HG02870 (cell line): ENCODE data around the gene TOP2B.

Source experiments
- ATAC-seq: cut with Tn5 transposase; IDR thresholded peaks from one replicate; pipeline ENCODE4 v1.9.1; 2021; ENCODE audit warnings: mild to moderate bottlenecking, moderate library complexity; ENCODE audit not compliant: unreplicated experiment

The TOP2B gene

DNA sequence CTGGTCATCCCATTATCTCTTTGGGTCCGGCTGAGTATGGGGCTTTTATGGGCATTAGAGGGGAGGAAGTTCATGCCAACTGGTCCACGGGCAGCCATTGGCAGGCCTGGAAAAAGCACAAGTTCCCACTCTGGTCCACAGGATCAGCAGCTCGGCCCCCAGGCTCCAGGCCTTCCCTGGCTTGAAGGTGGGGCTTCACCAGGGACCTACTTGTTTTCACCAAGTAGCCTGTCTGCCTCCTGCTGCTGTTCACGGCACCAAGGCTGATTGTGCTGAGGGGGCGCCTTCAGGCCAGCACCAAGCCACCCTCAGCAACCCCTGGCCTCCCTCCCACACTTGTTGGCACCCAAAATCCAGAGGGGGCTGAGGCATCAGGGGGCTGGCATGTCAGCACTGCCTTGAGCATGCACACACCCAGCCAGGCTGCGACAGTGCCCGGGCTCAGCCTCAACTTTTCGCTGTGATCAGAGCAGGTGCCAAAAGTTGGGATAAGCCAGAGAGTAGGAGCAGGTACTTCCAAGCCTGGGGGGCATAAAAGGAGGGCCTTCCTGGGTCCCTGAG is 9.1 kb upstream of the TOP2B start:
- no peak for ATAC-seq

DNA sequence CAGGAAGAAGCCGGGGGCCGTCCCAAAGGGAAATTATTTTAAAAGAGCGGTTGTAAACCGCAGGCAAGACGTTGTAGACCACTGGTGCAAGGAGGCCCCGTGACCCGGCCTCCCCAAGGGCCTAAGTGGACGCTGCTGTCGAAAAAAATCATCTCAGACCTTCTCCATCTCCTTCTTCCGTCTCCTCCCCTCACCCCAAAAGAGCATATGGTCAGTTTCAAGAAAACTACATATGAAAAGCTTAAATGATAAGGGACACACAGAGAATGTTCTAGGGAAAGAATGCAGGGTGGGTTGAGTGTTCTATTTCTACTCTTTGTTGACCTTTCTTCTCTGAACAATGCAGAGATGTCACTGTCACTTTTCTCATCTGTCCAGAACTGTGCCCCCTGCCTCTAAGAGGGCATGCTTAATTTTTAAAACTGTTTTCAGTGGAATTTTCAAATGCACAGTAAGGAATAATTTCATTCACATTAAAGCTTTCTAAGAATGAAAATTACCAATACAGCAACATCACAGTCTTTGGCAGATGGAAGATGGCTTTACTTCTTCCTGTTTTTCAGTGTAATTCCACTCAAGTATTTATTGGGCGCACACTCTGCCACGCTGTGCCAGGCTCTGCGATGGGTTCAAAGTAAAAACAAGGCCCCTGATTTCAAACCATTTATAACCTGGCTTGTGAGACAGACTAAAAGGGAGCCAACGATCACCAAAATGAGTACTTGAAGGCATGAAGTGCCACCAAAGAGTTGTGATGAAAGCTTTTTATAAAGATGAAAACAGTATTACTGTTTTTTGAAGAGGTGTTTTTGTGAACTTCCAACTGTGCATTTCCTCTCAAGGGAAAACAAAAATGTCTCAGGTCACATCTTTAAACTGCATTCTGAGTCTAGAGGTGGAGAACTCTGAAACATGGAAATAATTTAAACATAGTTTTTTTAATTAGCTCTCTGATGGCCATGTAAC is 891 bp upstream of the TOP2B start:
- ATAC-seq, result peak; percentile 24

DNA sequence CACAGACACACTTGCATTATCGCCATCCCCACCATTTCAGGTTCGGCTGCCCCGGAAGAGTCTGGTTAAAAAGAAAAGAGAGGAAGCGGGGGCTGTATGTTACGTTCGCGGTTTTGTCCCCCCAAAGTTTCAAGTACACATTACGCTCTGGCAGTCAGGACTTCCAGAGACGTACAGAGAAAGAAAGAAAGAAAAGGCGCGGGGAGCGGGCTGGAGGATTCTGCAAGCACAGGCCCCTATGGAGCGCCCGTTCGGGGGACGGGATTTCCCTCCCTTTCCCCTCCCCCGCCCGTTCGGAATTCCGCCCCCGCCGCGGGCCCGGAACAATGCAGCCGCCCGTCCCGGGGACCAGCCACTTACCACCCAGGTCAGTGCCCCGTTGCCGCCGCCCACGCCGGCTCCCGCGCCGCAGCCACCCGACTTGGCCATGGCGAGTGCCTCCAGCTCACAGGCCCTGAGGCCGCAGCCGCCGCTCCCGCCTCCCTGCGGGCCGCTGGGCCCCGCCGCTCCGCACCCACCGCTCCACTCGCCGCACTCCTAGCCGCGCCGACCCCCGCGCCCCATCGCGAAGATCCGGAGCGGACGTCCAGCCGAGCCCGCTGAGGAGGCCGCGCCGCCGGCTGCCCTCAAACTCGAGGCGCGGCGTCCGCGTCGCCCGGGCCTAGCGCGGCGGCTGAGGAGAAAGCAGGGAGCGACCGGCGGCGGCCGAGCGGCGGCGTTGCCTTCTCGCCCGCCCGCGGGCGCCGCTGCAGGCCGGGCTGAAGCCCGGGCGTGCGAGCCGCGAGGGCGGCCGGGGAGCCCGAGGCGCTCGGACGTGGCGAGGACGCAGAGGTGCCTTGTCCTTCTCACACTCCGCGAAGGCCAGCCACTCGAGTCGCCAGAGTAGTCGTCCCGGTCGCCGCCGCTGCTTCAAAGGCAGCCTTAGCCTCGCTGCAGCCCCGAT is 567 bp downstream of the TOP2B start:
- ATAC-seq, result peak; percentile 30

DNA sequence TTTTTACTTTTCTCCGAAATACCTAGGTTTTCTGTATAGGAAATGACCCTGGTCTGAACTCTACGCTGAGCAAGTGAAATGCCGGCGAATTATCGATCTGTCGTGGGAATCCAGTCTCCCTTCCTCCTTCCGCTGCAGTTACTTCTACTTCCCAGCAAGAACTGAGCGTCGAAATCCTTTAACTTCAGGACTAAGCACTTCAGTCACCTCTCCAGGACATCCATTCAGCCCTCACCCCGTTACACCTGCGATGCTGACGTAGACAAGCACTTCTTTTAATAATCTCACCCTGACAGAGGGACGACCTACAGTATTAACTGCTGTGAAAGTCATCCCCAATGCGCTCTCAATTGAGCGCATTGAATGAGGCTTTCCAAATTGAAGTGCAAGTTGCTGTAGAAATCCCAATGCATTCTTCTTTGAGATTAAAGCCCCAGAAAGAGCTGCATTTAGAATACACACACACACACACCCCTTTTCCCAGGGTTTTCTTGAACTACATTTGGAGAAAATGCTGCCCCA is 1.3 kb downstream of the TOP2B start:
- ATAC-seq, result peak; percentile 12

DNA sequence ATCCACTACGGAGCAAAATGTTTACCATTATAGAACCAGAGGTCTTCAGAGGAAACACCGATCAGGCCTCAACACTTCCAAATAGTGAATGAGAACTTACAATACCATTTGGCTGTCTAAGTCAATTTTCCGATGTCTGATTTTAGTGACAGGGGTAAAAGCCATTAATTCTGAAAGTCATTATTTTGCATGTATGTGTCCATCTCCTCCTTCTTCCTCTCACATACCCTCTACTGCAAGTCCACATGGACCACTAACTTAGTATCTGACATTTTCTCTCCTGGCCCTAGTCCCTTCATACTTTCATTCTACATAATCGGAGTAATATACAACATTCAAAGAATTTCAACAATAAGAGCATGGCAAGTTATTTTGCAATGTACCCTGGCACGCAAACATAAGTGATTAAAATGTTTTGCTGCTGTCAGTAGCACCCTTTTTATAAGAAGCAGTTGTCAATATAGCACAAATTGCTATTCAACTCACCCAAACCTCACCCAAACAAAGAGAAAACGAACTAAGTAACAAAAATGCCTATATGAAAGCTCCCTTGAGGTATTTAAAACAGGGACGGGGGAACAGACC is 1.9 kb downstream of the TOP2B start:
- no peak for ATAC-seq

DNA sequence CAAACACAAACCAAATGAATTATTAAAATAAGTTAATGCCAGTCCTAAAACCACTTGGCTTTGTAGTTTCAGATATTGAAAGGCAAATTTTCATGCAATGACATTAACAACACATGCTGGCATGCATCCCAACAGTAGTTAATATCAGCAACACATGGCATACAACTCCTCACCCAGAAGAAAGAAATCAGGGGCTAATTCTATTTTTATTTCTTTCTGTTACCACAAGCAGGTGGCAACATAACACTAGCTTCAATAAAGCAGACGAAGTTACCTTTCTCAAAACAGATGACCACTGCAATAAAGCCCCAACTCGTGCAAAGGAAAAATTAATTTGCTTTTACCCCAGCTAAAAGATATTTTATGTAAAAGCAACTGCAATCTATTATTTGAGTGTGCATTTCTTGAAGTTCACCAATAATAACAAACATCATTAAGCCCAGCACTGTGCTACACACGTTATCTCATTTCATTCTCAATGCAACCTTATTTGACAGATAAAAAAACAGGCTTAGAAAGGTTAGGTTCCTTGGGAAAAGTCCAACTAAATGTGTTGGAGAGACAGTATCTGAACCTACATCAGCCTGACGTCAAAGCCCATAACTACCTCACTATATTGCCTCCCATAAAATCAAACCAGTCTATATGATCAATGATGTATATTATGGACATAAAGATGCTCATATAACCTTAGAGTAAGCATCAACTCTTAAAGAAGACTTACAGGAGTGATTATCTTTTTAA is 2.8 kb downstream of the TOP2B start:
- ATAC-seq, result no peak

DNA sequence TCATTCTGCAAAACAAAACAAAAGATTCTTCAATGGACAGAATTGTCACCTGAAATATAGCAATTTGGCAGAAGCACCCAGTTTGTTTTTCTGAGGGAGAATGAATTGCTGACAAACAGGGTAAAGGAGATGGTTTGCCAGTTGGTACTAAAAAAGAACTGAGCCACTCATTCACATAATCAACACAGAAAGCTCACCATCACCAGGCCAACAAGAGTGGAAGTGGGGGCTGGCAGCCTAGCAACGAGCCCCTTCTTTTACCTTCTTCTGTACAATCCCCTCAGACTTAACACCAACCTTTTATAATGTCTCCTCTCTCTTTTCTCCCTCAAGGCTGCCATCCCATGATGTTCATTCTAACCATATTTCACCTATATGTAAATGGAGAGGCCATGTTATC is 5.9 kb downstream of the TOP2B start:
- ATAC-seq, result no peak

DNA sequence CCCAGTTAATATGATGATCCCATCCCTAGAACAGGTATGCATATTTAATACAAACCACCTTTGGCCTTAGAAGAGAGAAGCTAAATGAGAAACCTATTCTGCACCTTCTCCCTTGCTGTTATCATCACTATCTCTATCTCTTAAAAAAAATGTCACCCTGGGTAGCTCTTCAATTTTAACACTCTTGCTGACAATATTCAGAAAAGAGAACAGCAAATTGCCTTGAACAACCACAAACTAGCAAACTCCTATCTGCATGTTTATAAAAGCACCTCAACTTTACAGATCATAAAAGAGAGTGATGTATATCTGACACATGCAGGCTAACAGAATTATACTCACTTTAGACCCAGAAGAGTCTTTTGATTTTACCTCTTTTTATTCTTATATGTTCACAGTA is 7.4 kb downstream of the TOP2B start:
- no peak for ATAC-seq

DNA sequence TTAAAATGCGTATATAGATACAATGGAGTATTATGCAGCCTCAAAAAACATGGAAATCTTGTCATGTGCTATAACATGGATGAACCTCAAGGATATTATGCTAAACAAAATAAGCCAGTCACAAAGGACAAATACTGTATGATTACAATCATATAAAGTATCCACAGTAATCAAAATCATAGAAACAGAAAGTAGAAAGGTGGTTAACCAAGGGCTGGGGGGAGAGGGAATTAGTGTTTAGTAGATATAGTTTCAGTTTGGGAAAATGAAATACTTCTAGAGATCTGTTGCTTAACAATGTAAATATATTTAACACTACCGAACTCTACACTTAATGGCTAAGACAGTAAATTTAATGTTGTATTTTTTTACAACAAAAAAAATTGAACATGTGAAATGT is 9.0 kb downstream of the TOP2B start:
- no peak for ATAC-seq

DNA sequence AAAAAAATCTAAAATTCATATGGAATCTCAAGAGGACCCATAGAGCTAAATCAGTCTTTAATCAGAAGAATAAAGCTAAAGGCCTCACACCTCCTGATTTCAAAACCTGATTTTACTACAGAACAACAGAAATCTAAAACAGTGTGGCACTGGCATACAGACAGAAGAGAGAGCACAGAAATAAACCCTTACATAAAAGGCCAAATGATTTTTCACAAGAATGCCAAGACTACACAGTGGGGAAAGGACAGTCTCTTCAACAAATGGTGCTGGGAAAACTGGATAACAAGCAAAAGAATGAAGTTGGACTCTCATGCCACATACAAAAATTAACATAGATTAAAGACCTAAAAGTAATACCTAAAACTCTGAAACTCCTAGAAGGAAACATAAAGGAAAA is 10.1 kb downstream of the TOP2B start:
- no peak for ATAC-seq

DNA sequence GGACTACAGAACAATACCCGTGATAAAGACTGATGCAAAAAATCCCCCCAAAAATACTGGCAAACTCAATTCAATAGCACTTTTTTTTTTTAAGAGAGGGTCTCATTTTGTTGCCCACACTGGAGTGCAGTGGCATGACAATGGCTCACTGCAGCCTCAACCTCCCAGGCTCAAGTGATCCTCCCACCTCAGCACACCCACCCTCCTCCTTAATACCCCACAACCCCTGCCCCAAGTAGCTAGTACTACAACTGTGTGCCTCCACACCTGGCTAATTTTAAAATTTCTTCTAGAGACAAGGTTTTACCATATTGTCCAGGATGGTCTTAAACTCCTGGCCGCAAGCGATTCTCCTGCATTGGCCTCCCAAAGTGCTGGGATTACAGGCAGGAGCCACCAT is 11.4 kb downstream of the TOP2B start:
- ATAC-seq, result no peak

DNA sequence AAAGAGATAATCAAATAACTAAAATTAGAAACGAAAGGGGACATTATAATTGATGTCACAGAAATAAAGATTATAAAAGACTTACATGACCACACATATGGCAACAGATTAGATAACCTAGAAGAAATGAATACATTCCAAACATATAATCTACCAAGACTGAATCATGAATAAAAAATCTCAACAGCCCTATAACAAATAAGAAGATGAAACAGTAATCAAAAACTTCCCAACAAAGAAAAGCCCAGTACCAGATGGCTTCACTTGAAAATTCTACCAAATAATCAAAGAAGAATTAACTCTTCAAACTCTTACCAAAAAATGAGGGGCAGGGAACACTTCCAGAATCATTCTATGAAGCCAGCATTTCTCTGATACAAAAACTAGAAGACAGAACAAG is 11.8 kb downstream of the TOP2B start:
- ATAC-seq, result no peak

DNA sequence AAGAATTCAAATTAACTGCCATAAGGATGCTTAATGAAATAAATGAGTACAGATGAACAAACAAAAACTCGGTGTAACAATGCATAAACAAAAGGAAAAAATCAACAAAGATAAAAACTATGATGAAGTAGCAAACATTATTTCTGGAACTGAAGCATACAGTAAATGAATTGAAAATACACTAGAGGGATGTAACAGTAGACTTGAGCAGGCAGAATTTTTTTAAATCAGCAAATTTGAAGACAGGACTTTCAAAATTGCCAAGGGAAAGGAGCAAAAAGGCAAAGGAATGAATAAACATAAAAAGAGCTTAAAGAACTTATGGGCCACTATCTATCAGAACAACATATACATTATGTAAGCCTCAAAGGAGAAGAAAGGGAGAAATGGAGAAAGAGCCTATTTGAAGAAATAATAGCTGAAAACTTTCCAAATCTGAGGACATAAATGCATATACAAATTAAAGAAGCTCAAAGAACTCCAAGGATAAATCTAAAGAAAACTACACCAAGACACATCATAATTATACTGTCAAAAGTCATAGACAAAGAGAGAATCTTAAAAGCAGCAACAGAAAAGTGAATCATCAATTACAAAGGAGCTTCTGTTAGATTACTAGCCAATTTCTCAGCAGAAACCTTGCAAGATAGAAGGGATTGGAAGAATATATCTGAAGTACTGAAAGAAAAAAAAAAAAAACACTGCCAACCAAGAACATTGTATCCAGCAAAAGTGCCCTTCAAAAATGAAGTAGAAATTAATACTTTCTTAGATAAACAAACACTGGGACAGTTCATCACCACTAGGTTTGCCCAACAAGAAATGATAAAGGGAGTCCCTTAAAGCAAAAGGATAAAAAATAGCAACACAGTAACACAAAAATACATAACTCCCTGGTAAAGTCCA is 15.5 kb downstream of the TOP2B start:
- no peak for ATAC-seq

DNA sequence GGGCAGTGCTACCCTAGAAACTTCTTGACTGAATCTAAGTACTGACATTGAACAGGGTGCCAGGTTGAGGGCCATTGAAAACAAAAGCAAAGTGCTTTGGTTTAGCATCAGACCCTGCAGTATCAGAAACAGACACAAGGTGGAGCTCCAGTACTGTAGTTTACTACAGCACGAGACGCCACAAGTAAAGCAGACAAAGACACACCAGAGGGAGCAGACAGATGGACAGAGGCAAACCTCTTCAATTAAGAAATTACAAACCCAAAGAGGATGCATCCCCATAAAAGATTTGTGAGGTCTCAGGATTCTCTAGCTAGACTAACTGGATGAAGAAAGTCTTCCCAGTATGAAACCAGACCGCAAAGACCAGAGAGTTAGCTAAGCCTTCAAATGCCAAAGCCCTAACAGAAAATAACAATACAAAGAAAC is 16.6 kb downstream of the TOP2B start:
- ATAC-seq, result peak; percentile 96

DNA sequence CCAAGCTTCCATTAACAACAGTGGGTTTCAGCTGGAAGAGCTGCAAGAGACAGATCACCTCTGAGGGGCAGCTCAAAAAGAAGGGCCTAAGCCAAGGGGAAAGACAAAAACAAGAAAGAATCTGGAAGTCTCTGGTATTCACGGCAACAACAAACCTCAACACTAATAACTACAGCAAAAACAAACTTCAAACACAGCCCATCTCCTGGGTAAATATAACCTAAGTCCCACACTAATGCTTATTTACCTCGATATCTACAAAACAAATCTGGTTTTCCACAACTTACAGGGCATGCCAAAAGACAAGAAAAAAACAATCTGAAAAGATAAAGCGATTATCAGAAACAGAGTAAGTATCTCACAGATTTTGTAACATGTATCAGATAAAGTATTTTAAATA is 29.7 kb downstream of the TOP2B start:
- no peak for ATAC-seq

DNA sequence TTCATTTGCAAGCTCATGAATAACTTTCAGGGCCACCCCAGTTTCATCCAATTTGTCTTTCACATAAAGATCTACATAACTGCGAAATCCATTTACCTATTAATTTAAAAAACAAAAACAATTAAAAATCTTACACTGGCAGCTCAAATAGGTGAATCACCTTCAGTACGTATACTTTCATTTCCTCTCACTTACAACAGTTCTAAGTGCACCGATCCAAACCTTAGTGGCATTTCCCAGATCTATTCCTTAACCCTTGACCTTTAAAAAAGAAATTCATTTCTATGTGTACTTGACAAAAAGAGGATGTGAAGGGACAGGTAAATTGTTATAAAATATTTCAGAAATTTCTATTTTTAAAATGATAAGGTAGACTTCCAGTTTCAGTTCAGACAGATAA is 30.8 kb downstream of the TOP2B start:
- ATAC-seq, result no peak

DNA sequence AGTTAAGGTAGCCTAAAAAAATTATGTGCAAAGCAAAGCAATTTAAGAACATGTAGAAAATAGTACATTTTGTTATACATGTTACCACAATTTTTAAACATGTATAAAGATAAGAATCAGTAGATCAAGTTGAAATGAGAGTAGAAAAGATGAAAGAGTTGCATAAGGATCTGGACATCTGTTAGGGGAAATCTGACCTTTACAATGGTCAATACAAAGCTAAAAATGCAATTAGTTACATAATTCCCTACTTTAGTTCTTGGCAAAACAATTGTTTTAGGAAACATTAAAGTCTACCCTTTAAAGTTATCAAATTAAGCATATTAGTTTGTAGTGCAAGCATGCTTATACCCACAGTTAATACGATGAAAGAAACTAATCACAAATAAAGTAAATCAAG is 32.7 kb downstream of the TOP2B start:
- ATAC-seq, result no peak

DNA sequence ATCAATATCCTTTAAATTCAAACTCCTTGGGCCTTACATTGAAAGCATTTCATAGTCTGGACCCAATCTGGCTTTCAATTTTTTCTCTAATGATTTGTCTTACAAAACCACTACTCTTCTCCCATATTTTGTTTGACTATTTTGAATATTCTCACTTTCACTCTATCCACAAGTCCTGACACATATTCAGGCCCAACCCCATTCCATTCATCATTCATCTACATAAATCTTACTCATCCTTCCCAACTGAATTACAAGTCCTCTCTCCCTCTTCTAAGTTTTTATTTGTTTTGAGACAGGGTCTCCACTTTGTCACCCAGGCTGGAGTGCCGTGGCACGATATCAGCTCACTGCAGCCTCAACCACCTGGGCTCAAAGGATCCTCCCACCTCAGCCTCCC is 43.6 kb downstream of the TOP2B start:
- ATAC-seq, result no peak

DNA sequence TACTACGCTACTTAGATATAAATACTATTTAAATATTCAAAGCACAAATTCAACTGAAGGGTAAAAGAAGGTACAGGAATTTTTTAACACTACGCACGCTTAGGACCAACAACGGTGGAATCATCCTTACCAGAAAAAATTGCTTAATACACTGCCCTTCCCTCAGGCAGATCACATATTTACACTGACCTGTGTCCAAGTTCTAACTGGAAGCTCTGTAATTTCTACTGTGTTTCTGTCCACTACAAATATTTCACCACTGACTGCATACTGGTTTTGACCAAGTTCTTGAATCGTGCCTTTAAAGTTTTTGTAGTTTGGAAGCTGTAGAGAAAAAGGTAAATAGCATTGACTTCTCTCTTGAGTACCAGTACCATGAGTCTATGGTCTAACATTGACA is 44.2 kb downstream of the TOP2B start:
- ATAC-seq, result no peak
